AG04450 (cell line): ENCODE measurements around the gene TRIM66. TPM values are rescaled to one million over a fixed set of nuclear protein-coding genes. Genes with fewer than 3 reads are reported as not detected.

Experiments
- CTCF ChIA-PET: fragments of 300-600, 350-600 bp; formaldehyde crosslinking; extraction: SDS; loops from one replicate; lab custom pipeline; 2022; ENCODE audit warnings: antibody characterized with exemption, inconsistent platforms; lab: Charles Lee
- POLR2A ChIA-PET: fragments of 350-600 bp; formaldehyde crosslinking; extraction: SDS; loops from one replicate; lab custom pipeline; 2021; ENCODE audit warnings: antibody characterized with exemption, inconsistent platforms; lab: Yijun Ruan, JAX
- DNase-seq: peaks from one replicate; pipeline ENCODE4 v3.0.0-alpha.2; 2011; ENCODE audit warnings: low read depth, low spot score
- H3K27ac ChIP-seq: one replicate; pipeline ENCODE4 v1.5.1; 2012; ENCODE audit warnings: low read depth, low read length, control low read depth
- H3K27me3 ChIP-seq: one replicate; pipeline ENCODE4 v1.6.0; 2012; ENCODE audit warnings: low read length; ENCODE audit not compliant: control insufficient read depth, insufficient read depth
- H3K4me3 ChIP-seq: 2 replicates; pipeline ENCODE4 v1.5.1; 2011; ENCODE audit warnings: mild to moderate bottlenecking, low read depth, low read length, control low read depth
- H3K9me3 ChIP-seq: 2 replicates; pipeline ENCODE4 v1.5.1; 2012; ENCODE audit warnings: low read length; ENCODE audit not compliant: control insufficient read depth, insufficient read depth
- CTCF ChIP-seq: IDR thresholded peaks from 2 replicates; pipeline ENCODE4 v1.5.1; 2011; ENCODE audit warnings: low read depth, low read length, control low read depth, inconsistent platforms
- polyA plus RNA-seq: library from polyadenylated mRNA; depleted of rRNA; stranded (reverse); fragments of >200 nt; gene quantifications from 2 replicates; pipeline ENCODE4 v1.2.3, GENCODE V29; 2011

Gene TRIM66
- polyA plus RNA-seq, 1 experiment, result 6.3 TPM

GRCh38 chr11:8646873-8647272, 35.6 kb downstream of the TRIM66 start:
- H3K4me3 ChIP-seq, result no peak overlapping the region
- no peak for TF ChIP-seq CTCF
- no peaks in the 10 kb centered on the region for H3K27me3 ChIP-seq
- no peaks in the 10 kb centered on the region for H3K9me3 ChIP-seq
- CTCF ChIA-PET, result no interaction called here
- H3K27ac ChIP-seq, result no peak overlapping the region
- POLR2A ChIA-PET, result no interaction called here
- DNase-seq, result no peak

- CTCF ChIA-PET, result no interaction called here
- Histone ChIP-seq H3K9me3 (no peaks in the 10 kb centered on the region), H3K27ac (no peak overlapping the region), H3K27me3 (no peaks in the 10 kb centered on the region), H3K4me3 (no peak overlapping the region)
- POLR2A ChIA-PET, result no interaction called here
- no peak for DNase-seq
- TF ChIP-seq CTCF, result no peak
Observed at GRCh38 chr11:8642196-8642841, 40.1 kb downstream of the TRIM66 start.

- H3K4me3 ChIP-seq, result no peak overlapping the region
- DNase-seq, result no peak
- H3K27ac ChIP-seq, result no peak overlapping the region
- ChIA-PET CTCF (no interaction called here), POLR2A (no interaction called here)
- no peak for TF ChIP-seq CTCF
- H3K9me3 ChIP-seq, result no peaks in the 10 kb centered on the region; the same call in 1 of the 2 replicates
- no peaks in the 10 kb centered on the region for H3K27me3 ChIP-seq
Observed at GRCh38 chr11:8641332-8641731, 41.1 kb downstream of the TRIM66 start.

GRCh38 chr11:8640267-8640906, 42.1 kb downstream of the TRIM66 start:
- Histone ChIP-seq H3K27ac (no peak overlapping the region), H3K9me3 (peaks cover 3% of the 10 kb centered on the region; the same call in 1 of the 2 replicates), H3K4me3 (no peak overlapping the region), H3K27me3 (no peaks in the 10 kb centered on the region)
- no peak for TF ChIP-seq CTCF
- DNase-seq, result no peak
- ChIA-PET CTCF (interaction anchor here (0.7 to 1.0 kb wide), 2 partner anchors 320 to 447 kb away, joined by 3 read pairs; no protein-coding TSS in a partner anchor), POLR2A (interaction anchor here (0.6 kb wide), 1 partner anchor 129 kb away, joined by 6 read pairs; no protein-coding TSS in a partner anchor)

- H3K9me3 ChIP-seq, result peaks cover 3% of the 10 kb centered on the region; the same call in 1 of the 2 replicates
- no peaks in the 10 kb centered on the region for H3K27me3 ChIP-seq
- ChIA-PET CTCF (interaction anchor here (1.0 to 1.2 kb wide), 2 partner anchors 9 to 447 kb away, joined by 3 read pairs; no protein-coding TSS in a partner anchor), POLR2A (interaction anchor here (0.6 kb wide), 2 partner anchors 43 to 130 kb away, joined by 3 to 6 read pairs; no protein-coding TSS in a partner anchor)
- TF ChIP-seq CTCF, result no peak
- no peak overlapping the region for H3K4me3 ChIP-seq
- DNase-seq, result no peak
- no peak overlapping the region for H3K27ac ChIP-seq
Observed at GRCh38 chr11:8639655-8640054, 42.8 kb downstream of the TRIM66 start.
